HuH-7.5 (cell line): ENCODE data around the gene NOP9.
"Not testable (repeated sequence)": the region's sequence is repeated elsewhere in the genome, so short reads cannot be mapped to it uniquely, and the experiment has no call there.

ENCODE experiments used
- DNase-seq: peaks from one replicate; pipeline ENCODE4 v3.0.0; 2011; ENCODE audit warnings: low spot score

The NOP9 gene

GRCh38 chr14:24349742-24350141 is 50.1 kb downstream of the NOP9 start:
- DNase-seq = no peak

- no peak for DNase-seq
Measured at GRCh38 chr14:24351517-24351916, 51.9 kb downstream of the NOP9 start.

GRCh38 chr14:24353559-24354481 is 54.2 kb downstream of the NOP9 start:
- no peak for DNase-seq

GRCh38 chr14:24354482-24354825 is 54.8 kb downstream of the NOP9 start:
- not testable (repeated sequence) for DNase-seq

GRCh38 chr14:24355009-24355408 is 55.4 kb downstream of the NOP9 start:
- DNase-seq = no peak

GRCh38 chr14:24356208-24356607 is 56.6 kb downstream of the NOP9 start:
- no peak for DNase-seq
